Hepatic stellate cell (primary cell): ENCODE results near the gene VPS52.
"Not testable (repeated sequence)": the region's sequence is repeated elsewhere in the genome, so short reads cannot be mapped to it uniquely, and the experiment has no call there.

Source experiments
- DNase-seq: peaks from one replicate; pipeline ENCODE4 v3.0.0; 2011; ENCODE audit warnings: low spot score

The VPS52 gene

DNA sequence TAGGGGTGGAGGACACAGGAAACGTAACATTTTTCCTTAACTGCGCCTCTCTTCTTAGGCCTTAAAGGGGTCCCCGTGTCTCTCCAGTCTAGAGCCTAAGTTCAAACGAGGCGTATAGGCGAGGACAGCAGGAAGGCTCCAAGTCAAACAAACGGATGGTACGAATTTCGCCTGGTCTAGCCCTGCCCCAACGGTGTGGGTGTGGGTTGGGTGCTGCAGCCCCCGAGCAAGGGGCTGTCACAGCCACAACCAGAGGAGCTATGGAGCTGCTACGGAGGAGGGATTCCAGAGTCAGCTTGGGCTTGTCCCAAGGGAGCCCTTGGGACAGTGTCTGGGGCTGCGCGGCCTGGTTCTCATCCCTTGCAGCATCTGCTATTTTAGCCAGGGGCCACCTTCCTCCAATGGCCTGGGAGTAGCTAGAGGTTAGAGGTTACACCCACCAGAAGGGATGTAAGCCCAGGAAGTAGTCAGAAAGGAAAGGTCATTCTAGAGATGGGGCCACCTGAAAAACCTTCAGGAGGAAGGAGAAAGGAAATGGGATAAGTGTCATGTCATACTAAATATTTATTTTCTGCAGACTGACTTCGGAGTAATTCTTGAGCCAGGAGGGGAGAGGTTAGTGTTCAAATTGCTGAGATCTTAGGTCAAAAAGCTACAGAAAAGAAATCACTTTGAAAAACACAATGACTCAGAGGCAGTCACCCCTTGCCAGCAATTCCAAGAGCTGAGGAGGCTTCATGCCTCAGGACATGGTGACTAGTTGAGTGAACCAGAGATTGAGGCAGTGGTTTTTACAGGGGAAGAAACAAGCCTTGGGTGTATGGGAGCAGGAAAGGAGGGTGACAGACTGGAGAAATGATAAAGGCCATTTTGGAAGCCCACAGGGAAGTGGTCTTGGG, 21.7 kb downstream of the VPS52 start:
- DNase-seq = peak; percentile 50

GRCh38 chr6:33248932-33249731, 22.5 kb downstream of the VPS52 start:
- DNase-seq = peak; percentile 89

GRCh38 chr6:33248643-33248931, 23.1 kb downstream of the VPS52 start:
- DNase-seq = no peak

GRCh38 chr6:33247977-33248642, 23.6 kb downstream of the VPS52 start:
- peak; percentile 50 for DNase-seq

DNA sequence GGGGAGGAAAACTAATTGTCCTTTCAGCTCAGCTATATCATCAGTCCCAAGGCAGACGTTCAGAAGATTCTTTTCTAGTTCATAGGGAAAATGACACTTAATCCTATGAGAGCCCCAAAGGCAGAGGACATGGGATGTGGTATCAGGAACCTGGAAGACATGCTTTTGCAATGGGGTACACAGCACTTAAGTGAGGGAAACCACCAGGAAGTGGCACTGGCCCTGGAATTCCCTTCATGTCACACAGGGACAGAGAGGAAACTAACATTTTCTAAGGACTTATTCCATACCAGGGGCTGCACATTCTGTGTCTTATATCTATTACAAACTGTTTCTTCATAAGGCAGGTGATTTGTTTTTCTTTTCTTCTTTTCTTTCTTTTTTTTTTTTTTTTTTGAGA, 28.2 kb downstream of the VPS52 start:
- no peak for DNase-seq

- no peak for DNase-seq
Measured at GRCh38 chr6:33241968-33242367, 29.7 kb downstream of the VPS52 start.

DNA sequence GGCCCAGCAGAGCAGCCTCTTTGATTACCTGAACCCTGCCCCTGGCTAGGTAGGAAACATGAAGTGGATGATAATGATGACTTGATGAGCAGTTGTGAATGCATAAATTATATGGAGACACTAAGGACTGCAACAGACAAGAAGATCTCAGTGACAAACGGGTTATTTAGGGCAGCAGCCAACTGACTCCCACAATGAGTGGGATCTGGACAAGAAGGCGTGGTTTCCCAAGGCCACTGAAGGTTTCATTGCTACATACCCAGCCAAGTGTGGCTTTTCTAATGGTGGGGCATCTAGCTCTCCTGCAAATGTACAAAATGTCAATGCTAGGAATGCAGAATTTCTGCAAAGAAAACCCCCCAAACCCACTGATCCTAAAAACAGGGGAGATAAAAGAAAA, 33.9 kb downstream of the VPS52 start:
- no peak for DNase-seq

DNA sequence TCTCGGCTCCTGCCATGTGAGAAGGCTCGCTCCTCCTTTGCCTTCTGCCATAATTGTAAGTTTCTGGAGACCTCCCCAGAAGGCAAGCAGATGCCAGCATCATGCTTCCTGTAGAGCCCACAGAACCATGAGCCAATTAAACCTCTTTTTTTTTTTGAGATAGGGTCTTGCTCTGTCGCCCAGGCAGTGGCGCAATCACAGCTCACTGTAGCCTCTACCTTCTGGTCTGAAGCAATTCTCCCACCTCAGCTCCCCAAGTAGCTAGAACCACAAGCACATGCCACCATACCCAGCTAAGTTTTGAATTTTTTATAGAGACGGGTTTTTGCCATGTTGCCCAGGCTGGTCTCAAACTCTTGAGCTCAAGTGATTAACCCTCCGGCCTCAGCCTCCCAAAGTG, 34.8 kb downstream of the VPS52 start:
- no peak for DNase-seq

- no peak for DNase-seq
Measured at GRCh38 chr6:33236328-33236727, 35.3 kb downstream of the VPS52 start.

DNA sequence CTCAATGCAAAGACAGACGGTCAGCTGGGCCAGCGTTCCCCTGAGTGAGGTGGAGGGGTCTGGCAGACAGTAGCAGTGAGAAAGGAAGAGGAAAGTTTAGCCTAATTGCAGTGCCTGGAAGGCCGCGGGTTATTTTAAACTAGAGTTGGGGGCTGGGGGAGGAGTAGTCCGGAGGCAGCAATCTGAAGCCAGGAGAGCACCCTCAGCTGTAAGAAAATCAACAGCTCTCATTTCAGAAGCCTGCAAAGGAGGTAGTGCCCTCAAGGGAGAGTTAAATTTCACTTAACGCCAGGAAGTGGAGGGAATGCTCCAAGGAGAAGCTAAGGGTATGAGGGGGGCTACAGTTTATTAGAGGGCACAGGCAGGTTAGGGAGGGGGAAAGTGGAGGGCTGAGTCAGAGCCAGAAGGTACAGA, 36.4 kb downstream of the VPS52 start:
- DNase-seq = no peak

DNA sequence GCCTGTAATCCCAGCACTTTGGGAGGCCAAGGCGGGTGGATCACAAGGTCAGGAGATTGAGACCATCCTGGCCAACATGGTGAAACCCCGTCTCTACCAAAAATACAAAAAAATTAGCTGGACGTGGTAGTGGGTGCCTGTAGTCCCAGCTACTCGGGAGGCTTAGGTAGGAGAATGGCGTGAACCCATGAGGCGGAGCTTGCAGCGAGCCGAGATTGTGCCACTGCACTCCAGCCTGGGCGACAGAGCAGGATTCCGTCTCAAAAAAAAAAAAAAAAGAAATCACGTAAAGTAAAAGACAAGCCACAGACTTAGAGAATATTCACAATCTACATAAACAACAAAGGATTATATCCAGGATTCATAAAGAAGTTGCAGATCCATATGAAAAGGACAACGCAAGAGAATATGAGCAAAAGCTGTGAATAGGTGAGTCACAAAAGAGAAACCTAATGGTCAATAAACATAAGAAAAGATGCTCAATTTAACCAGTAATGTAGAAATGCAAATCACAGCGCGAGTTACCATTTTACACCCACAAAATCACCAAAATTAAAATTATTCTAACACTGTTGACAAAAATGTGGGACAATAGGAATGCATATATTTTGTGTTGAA, 45.1 kb downstream of the VPS52 start:
- not testable (repeated sequence) for DNase-seq

GRCh38 chr6:33217681-33218080, 54.0 kb downstream of the VPS52 start:
- DNase-seq = no peak

GRCh38 chr6:33217246-33217645, 54.4 kb downstream of the VPS52 start:
- no peak for DNase-seq

DNA sequence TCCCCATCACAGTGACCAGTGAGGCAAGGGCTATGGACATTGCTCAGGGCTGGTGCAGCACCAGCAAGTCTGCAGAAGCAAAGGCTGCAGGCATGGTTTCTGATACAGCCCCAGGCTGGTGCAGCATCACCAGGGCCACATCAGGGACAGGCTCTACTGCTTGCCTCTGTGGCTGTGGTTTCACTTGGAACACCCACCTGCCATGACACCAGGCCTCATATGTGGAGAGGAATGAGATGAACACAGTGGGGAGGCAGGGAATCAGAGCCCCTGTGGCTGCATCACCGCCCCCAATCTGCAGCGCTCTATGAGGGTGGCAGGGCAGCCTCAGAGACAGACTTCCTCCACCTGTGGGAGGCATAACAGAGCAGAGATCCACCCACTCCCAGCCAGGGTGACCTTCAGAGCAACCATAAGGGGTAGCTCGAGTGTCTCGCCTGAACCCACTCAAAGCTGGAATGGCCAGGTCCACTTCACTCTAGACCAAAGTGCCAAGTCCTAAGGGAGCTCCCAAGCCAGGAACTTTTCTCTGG, 55.5 kb downstream of the VPS52 start:
- DNase-seq = no peak

- no peak for DNase-seq
Measured at GRCh38 chr6:33215271-33216116, 56.2 kb downstream of the VPS52 start.

GRCh38 chr6:33213989-33214335, 57.7 kb downstream of the VPS52 start:
- DNase-seq = no peak

- DNase-seq = peak; percentile 62
Measured at GRCh38 chr6:33213166-33213988, 58.3 kb downstream of the VPS52 start.

GRCh38 chr6:33212857-33213165, 58.9 kb downstream of the VPS52 start:
- DNase-seq = peak; percentile 69

GRCh38 chr6:33211666-33212422, 59.8 kb downstream of the VPS52 start:
- DNase-seq = no peak

DNA sequence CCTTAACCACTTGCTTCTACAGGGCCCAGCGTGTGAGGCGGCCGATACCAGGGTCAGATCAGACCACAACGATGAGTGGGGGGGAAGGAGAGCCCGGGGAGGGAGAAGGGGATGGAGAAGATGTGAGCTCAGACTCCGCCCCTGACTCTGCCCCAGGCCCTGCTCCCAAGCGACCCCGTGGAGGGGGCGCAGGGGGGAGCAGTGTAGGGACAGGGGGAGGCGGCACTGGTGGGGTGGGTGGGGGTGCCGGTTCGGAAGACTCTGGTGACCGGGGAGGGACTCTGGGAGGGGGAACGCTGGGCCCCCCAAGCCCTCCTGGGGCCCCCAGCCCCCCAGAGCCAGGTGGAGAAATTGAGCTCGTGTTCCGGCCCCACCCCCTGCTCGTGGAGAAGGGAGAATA, 60.5 kb downstream of the VPS52 start:
- DNase-seq = no peak
